CD14-positive monocyte (primary cell): ENCODE data around the gene BACH2. TPM values are rescaled to one million over a fixed set of nuclear protein-coding genes. Genes with fewer than 3 reads are reported as not detected.

ENCODE experiments used
- DNase-seq, 3 donors: peaks; one replicate each; pipeline ENCODE4 v3.0.0-alpha.2; 2011 to 2022
- H2AFZ ChIP-seq: 2 replicates; pipeline ENCODE4 v1.6.0; 2012; ENCODE audit warnings: mild to moderate bottlenecking, low read depth, low read length, inconsistent platforms; ENCODE audit not compliant: insufficient read depth, poor library complexity, severe bottlenecking
- H3K27ac ChIP-seq, 2 donors: 1 replicate in 1 of 2; 2 replicates in 1 of 2; pipeline ENCODE4 v1.5.1; 2012 to 2013; ENCODE audit warnings: low read length in 2 of 2, control low read depth in 1 of 2, inconsistent platforms in 1 of 2, low read depth in 1 of 2, mild to moderate bottlenecking in 1 of 2
- H3K27me3 ChIP-seq, 2 donors: one replicate each; pipeline versions ENCODE4 v1.6.0 to v1.6.1; 2011 to 2013; ENCODE audit warnings: low read length in 2 of 2; ENCODE audit not compliant: control insufficient read depth in 2 of 2, insufficient read depth in 2 of 2
- H3K36me3 ChIP-seq, 2 donors: replicated peaks in 1 of 2; 1 replicate in 1 of 2; 2 replicates in 1 of 2; pipeline versions ENCODE4 v1.5.1 to v1.6.1; 2012 to 2013; ENCODE audit warnings: low read length in 2 of 2, control low read depth in 1 of 2, inconsistent platforms in 1 of 2, mild to moderate bottlenecking in 1 of 2; ENCODE audit not compliant: insufficient read depth in 2 of 2, control insufficient read depth in 1 of 2
- H3K4me1 ChIP-seq, 2 donors: 1 replicate in 1 of 2; 2 replicates in 1 of 2; pipeline versions ENCODE4 v1.5.1 to v1.6.1; 2012 to 2013; ENCODE audit warnings: low read length in 2 of 2, control low read depth in 1 of 2, inconsistent platforms in 1 of 2, mild to moderate bottlenecking in 1 of 2, moderate library complexity in 1 of 2; ENCODE audit not compliant: insufficient read depth in 2 of 2, control insufficient read depth in 1 of 2
- H3K4me2 ChIP-seq: replicated peaks from 2 replicates; pipeline ENCODE3; 2012; ENCODE audit warnings: low read length, moderate library complexity, mild to moderate bottlenecking; ENCODE audit not compliant: poor library complexity, severe bottlenecking; ENCODE audit errors: extremely low read depth
- H3K4me3 ChIP-seq, 3 experiments: fragments of 200-600 bp in 1 of 3; sonication (generic) in 1 of 3; replicated peaks in 1 of 3; 1 replicate in 2 of 3; 2 replicates in 1 of 3; pipeline ENCODE4 v1.5.1; 2011 to 2013; ENCODE audit warnings: low read length in 3 of 3, mild to moderate bottlenecking in 3 of 3, control low read depth in 2 of 3, low read depth in 2 of 3, inconsistent platforms in 1 of 3, moderate library complexity in 1 of 3
- H3K79me2 ChIP-seq: 2 replicates; pipeline ENCODE4 v1.6.0; 2012; ENCODE audit warnings: mild to moderate bottlenecking, control low read depth, inconsistent platforms, low read length, moderate library complexity; ENCODE audit not compliant: insufficient read depth
- H3K9ac ChIP-seq: 2 replicates; pipeline ENCODE4 v1.6.0; 2017; ENCODE audit warnings: low read length, mild to moderate bottlenecking; ENCODE audit not compliant: insufficient read depth, poor library complexity, severe bottlenecking
- H3K9me3 ChIP-seq, 2 donors: replicated peaks in 1 of 2; 1 replicate in 1 of 2; 2 replicates in 1 of 2; pipeline versions ENCODE4 v1.5.1 to v1.6.1; 2012 to 2013; ENCODE audit warnings: low read length in 2 of 2, control low read depth in 1 of 2; ENCODE audit not compliant: control insufficient read depth in 1 of 2, insufficient read depth in 1 of 2
- H4K20me1 ChIP-seq: 2 replicates; pipeline ENCODE4 v1.6.0; 2012; ENCODE audit warnings: mild to moderate bottlenecking, low read length, control low read depth, moderate library complexity; ENCODE audit not compliant: insufficient read depth
- H3K27ac Mint-ChIP-seq, 7 donors: one replicate each; pipeline ENCODE4 v1.8.0; 2020; ENCODE audit warnings: mild to moderate bottlenecking in 7 of 7, mixed read lengths in 7 of 7, moderate library complexity in 6 of 7, inconsistent platforms in 2 of 7
- H3K27me3 Mint-ChIP-seq, 3 donors: one replicate each; pipeline ENCODE4 v1.8.0; 2021 to 2022; ENCODE audit warnings: low read depth in 3 of 3, mild to moderate bottlenecking in 3 of 3, mixed read lengths in 3 of 3, moderate library complexity in 3 of 3, inconsistent platforms in 1 of 3
- H3K36me3 Mint-ChIP-seq, 2 donors: one replicate each; pipeline ENCODE4 v1.8.0; 2020; ENCODE audit warnings: mixed read lengths in 2 of 2, inconsistent platforms in 1 of 2, mild to moderate bottlenecking in 1 of 2
- H3K4me1 Mint-ChIP-seq: one replicate; pipeline ENCODE4 v1.8.0; 2020; ENCODE audit warnings: mild to moderate bottlenecking, mixed read lengths
- H3K4me3 Mint-ChIP-seq, 2 donors: one replicate each; pipeline ENCODE4 v1.8.0; 2020; ENCODE audit warnings: mild to moderate bottlenecking in 2 of 2, mixed read lengths in 2 of 2, moderate library complexity in 1 of 2
- H3K9me3 Mint-ChIP-seq, 7 donors: one replicate each; pipeline ENCODE4 v1.8.0; 2020 to 2022; ENCODE audit warnings: mixed read lengths in 7 of 7, mild to moderate bottlenecking in 6 of 7, moderate library complexity in 6 of 7, inconsistent platforms in 2 of 7
- WGBS: methylation state at CpG from one replicate; pipeline ENCODE4 v1.1.5; 2013; ENCODE audit warnings: missing lambda C conversion rate; ENCODE audit not compliant: insufficient coverage; 5-methylcytosine and 5-hydroxymethylcytosine counted together
- intact Hi-C, 2 donors: fragments of 100-400 bp; cut with micrococcal nuclease; formaldehyde crosslinking; loops; one replicate each; pipeline versions ENCODE4 v1.15.0 to v1.15.1; 2023
- polyA plus RNA-seq, 3 donors: library from polyadenylated mRNA; depleted of rRNA in 1 of 3; unstranded in 2 of 3; stranded (reverse) in 1 of 3; fragments of 300-500 nt in 2 of 3; fragments of >200 nt in 1 of 3; fragmentation: Illumina TruSeq in 2 of 3; gene quantifications; 1 replicate in 2 of 3; 2 replicates in 1 of 3; pipeline ENCODE4 v1.2.3, GENCODE V29; 2012 to 2021
- TF ChIP-seq, protein P1 (sequence below): fragments of 200-600 bp; IDR thresholded peaks from one replicate; pipeline ENCODE4 v1.8.0; 2022; ENCODE audit warnings: antibody characterized with exemption, mild to moderate bottlenecking

Gene BACH2
- polyA plus RNA-seq, 3 donors, result 0.04 to 0.09 (median 0.05) TPM

DNA sequence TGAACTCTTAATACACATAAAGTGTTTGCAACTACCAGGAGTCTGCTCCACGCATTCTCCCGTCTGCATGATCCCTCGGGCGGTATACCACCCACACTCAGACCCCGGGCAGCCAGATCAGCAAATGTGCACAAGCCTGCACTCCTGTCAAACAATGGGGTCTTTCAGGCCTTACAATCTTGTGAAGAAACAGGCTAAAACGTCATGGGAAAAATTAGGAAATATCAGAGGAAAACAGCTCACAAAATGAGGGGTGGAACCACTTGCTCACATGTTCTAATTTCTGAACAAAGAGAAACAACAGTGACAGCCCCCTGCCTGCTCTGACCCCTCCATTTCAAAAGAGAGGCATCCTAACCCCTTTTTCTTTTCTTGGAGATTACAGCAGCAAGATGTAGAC lies 69.4 kb downstream of the BACH2 start:
- H3K4me3 ChIP-seq, result no peak overlapping the region
- no peaks in the 10 kb centered on the region for H3K79me2 ChIP-seq
- no peak overlapping the region for H3K9ac ChIP-seq
- no peak overlapping the region for H3K4me3 Mint-ChIP-seq
- no peaks in the 10 kb centered on the region for H3K36me3 ChIP-seq
- intact Hi-C loops, result no loop called here
- no peak for DNase-seq
- peaks cover 0 to 2% (median 0%) of the 10 kb centered on the region in 3 donors for H3K27me3 Mint-ChIP-seq
- H3K27me3 ChIP-seq, result no peaks in the 10 kb centered on the region
- no peak overlapping the region for H3K27ac Mint-ChIP-seq
- H3K27ac ChIP-seq, result no peak overlapping the region
- no peaks in the 10 kb centered on the region for H4K20me1 ChIP-seq
- peaks cover 7 to 19% (median 16%) of the 10 kb centered on the region in 7 donors for H3K9me3 Mint-ChIP-seq
- H2AFZ ChIP-seq, result no peak overlapping the region
- no peak overlapping the region for H3K4me2 ChIP-seq
- H3K36me3 Mint-ChIP-seq, result peaks cover 0 to 4% of the 10 kb centered on the region in 2 donors
- H3K9me3 ChIP-seq, result peaks cover 12 to 15% of the 10 kb centered on the region in 2 donors
- TF ChIP-seq, protein P1, sequence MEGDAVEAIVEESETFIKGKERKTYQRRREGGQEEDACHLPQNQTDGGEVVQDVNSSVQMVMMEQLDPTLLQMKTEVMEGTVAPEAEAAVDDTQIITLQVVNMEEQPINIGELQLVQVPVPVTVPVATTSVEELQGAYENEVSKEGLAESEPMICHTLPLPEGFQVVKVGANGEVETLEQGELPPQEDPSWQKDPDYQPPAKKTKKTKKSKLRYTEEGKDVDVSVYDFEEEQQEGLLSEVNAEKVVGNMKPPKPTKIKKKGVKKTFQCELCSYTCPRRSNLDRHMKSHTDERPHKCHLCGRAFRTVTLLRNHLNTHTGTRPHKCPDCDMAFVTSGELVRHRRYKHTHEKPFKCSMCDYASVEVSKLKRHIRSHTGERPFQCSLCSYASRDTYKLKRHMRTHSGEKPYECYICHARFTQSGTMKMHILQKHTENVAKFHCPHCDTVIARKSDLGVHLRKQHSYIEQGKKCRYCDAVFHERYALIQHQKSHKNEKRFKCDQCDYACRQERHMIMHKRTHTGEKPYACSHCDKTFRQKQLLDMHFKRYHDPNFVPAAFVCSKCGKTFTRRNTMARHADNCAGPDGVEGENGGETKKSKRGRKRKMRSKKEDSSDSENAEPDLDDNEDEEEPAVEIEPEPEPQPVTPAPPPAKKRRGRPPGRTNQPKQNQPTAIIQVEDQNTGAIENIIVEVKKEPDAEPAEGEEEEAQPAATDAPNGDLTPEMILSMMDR, result no peak
- H3K4me1 Mint-ChIP-seq, result peaks cover 4% of the 10 kb centered on the region
- no peaks in the 10 kb centered on the region for H3K4me1 ChIP-seq
- 90% methylated on average over 6 of the region's 6 CpGs for WGBS

DNA sequence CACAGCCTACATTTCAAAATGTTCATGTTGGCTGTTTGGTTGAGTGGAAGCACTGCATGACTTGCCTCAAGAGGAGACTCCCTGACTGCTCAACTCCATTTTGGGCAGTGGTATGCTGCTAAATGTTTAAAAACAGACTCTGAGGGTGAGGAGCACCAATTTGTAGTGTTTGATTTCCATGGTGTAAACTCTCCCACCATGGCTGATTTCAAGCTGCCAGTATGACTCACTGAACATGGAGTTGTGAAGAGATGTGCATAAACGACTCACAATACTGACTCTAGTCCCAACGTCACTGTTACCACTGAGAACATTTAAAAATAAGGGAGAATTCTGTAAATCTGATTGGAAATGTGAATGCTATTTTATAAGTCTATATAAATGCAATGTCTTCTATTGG lies 70.4 kb downstream of the BACH2 start:
- DNase-seq, result no peak
- H3K27ac ChIP-seq, result no peak overlapping the region
- peaks cover 0 to 4% (median 0%) of the 10 kb centered on the region in 3 donors for H3K27me3 Mint-ChIP-seq

More for the DNA sequence above, 70.4 kb downstream of the BACH2 start:
- Mint-ChIP-seq H3K4me3 (no peak overlapping the region), H3K9me3 (peaks cover 7 to 25% (median 18%) of the 10 kb centered on the region in 7 donors), H3K36me3 (peaks cover 0 to 4% of the 10 kb centered on the region in 2 donors), H3K27ac (no peak overlapping the region), H3K4me1 (peaks cover 4% of the 10 kb centered on the region)
- intact Hi-C loops, result no loop called here
- TF ChIP-seq, protein P1, result no peak
- Histone ChIP-seq H4K20me1 (no peaks in the 10 kb centered on the region), H3K4me3 (no peak overlapping the region), H3K79me2 (no peaks in the 10 kb centered on the region), H2AFZ (no peak overlapping the region), H3K36me3 (no peaks in the 10 kb centered on the region), H3K9me3 (peaks cover 14 to 17% of the 10 kb centered on the region in 2 donors), H3K4me2 (no peak overlapping the region), H3K9ac (no peak overlapping the region), H3K27me3 (no peaks in the 10 kb centered on the region), H3K4me1 (no peaks in the 10 kb centered on the region)
- no CpG with 5 or more reads among the region's 2 CpGs for whole genome bisulfite sequencing
